GM21528 (cell line): ENCODE data around the gene FITM1.
A peak's percentile ranks its signal among the peaks of the same experiment; 100 is the strongest.
"Not testable (repeated sequence)": the region's sequence is repeated elsewhere in the genome, so short reads cannot be mapped to it uniquely, and the experiment has no call there.

Source experiments
- ATAC-seq: cut with Tn5 transposase; IDR thresholded peaks from one replicate; pipeline ENCODE4 v1.9.1; 2021; ENCODE audit warnings: mild to moderate bottlenecking, moderate library complexity; ENCODE audit not compliant: unreplicated experiment, low FRiP score

The FITM1 gene

DNA sequence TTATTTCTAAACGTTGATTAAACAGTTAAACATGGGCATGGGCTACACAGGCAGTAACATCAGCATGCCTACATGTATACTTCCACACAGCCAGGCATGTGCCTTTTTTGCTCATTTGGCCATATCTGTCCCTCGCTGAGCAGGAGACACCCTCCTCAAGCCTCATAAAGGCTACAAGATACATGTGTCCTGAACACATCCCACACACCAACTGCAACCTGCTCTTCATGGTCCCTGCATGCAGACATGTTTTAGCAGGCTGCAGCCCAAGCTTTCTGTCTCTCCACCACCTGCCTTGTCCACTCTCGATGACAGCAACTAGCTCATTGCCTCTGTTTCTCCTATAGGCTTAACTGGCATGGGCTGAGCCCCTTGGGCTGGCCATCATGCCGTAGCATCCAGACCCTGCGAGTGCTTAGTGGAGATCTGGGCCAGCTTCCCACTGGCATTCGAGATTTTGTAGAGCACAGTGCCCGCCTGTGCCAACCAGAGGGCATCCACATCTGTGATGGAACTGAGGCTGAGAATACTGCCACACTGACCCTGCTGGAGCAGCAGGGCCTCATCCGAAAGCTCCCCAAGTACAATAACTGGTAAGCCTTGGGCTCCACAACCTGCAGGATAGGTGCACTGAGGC is 33.8 kb upstream of the FITM1 start:
- ATAC-seq, result no peak

DNA sequence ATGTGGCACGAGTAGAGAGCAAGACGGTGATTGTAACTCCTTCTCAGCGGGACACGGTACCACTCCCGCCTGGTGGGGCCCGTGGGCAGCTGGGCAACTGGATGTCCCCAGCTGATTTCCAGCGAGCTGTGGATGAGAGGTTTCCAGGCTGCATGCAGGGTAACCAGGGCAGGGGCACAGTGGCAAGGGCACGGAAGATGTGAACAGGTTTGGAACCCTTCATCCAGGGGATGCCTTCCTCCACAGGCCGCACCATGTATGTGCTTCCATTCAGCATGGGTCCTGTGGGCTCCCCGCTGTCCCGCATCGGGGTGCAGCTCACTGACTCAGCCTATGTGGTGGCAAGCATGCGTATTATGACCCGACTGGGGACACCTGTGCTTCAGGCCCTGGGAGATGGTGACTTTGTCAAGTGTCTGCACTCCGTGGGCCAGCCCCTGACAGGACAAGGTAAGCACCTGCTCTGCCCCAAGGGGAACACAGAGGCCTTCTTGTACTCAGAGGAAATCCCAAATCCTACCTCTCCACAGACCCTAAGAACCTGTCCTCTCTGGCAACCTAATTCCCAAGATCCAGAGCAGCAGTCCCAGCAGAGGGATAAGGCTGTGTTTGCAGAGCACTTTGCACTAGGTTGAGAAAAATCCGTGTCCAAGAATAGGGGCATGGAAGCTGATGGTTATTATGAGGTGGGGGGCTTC is 32.1 kb upstream of the FITM1 start:
- ATAC-seq, result no peak

DNA sequence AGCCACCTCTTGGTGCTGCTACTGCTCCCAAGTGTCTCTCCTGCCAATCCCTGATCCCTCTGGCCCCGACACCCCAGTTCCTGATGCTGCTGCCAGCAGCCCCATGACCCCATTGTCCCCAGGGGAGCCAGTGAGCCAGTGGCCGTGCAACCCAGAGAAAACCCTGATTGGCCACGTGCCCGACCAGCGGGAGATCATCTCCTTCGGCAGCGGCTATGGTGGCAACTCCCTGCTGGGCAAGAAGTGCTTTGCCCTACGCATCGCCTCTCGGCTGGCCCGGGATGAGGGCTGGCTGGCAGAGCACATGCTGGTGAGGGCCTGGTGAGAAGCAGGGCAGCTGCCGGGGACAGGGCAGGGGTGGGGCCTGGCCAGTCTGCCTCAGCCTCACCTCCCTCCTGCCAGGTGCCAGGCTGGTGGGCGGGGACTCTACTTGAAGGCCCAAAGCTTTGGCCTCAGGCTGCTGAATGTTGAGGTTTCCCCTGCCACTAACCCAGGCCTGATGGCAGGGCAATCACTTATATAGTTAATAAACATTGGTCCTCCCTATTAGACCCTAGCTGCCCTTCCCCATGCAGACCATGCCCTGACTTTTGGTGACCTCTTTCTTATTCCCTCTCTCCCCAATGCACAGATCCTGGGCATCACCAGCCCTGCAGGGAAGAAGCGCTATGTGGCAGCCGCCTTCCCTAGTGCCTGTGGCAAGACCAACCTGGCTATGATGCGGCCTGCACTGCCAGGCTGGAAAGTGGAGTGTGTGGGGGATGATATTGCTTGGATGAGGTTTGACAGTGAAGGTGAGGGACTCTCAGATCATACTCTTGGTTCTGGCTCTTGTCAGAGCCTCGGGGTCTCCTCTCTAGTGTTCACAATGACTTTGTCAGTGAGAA is 31.3 kb upstream of the FITM1 start:
- ATAC-seq, result no peak

DNA sequence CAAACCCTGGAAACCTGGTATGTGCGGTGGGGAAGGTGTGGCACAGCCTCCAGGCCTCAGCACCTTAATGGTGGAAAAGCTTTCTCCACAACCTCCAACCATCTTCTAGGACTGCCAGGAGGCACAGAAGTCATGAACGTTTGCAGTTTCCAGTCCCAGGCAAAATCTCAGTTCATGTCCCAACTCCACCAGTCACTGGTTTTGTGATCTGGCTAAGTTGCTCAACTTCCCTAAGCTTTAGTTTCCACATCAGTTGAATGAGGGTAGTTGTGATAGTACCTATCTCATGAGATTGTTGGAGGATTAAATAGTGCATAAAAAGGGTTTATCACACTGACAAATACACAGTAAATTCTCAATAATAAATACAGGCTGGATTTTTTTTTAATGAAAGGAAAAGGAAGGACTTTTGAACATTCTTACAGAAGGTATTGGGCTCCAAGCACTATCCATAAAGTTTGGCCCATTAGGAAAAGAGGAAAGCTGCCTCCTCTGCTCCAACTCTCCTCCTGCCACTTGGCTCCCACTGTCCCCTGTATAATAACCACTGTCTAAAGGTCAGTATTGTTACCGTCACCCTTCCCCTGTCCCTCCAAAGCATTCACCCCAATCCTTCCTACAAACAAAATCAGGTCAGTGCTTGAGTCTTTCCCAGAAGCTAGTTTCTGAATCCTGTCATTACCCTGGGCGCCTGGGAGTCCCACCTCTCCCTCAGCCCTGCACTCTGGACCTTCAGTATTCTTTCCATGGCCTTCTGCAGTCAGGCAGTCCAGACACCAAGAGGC is 30.1 kb upstream of the FITM1 start:
- no peak for ATAC-seq

DNA sequence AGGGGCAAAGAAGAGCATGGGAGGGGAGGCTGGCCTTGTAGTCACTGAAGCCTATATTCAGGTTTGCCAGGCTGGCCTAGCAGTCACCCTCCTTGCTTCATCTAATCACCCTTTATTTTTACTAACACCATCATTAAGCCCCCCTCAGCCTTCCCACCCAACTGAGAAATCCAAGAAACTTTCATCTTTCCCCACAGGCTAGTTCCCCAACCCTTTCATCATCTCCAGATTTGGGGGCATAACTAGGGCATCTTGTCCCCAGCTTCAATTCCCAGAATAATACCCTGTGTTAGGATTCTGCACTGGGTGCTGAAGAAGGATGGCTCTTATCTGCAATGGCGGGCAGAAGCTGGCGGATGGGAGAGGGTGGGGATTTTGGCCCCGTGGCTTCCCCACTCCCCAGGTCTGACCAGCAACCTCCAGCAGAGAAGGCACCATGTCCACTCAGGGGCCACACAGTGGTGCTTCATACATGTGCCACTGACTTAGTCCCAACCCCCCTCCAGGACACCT is 29.4 kb upstream of the FITM1 start:
- ATAC-seq, result no peak

DNA sequence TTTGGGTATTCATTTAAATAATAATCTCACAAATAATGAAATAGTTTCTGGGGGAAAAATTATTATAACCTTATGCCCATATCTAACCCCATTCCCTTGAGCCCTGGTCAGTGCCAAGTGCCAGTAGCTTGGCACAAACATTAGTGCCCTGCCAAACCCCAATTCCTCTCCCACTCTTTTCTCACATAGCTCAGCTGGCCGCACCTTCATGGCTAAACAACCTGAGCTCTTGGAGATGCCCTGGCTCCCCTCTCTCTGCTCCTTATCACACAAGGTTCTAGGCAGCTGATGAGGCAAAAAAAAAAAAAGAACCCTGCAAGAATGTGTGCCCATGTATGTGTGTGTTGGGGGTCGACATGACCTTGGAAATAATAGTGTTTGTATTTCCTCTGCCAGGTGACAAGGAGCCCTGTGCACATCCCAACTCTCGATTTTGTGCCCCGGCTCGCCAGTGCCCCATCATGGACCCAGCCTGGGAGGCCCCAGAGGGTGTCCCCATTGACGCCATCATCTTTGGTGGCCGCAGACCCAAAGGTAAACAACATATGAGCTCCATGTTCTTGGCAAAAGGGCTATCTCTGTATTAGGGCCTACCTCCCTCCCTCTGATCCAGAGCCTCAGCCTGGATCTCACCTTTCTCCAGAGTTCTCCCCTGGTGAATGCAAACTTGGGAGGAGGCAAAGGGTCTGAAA is 28.0 kb upstream of the FITM1 start:
- ATAC-seq, result no peak

DNA sequence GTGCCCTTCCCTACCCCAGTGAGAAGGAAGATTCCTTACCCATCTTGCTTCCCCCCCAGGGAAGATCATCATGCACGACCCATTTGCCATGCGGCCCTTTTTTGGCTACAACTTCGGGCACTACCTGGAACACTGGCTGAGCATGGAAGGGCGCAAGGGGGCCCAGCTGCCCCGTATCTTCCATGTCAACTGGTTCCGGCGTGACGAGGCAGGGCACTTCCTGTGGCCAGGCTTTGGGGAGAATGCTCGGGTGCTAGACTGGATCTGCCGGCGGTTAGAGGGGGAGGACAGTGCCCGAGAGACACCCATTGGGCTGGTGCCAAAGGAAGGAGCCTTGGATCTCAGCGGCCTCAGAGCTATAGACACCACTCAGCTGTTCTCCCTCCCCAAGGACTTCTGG is 27.0 kb upstream of the FITM1 start:
- no peak for ATAC-seq

DNA sequence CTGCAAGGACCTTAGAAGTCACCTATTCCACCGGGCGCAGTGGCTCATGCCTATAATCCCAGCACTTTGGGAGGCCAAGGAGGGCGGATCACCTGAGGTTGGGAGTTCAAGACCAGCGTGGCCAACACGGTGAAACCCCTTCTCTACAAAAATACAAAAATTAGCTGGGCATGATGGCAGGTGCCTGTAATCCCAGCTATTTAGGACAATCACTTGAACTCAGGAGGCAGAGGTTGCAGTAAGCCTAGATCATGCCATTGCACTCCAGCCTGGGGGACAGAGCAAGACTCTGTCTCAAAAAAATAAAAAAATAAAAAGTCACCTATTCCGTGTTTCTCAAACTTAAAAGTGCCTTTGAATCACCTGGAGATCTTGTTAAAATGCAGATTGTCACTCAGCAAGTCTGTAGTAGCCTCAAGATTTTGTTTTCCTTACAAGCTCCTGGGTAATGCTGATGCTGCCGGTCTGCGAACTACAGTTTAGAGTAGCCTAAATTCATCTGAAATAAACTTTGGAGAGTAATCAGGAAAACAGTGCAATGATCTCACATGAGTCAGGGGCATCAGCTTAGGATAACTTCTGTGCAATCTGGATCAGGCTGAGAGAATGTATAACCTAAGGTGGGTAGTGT is 24.7 kb upstream of the FITM1 start:
- ATAC-seq, result not testable (repeated sequence)

DNA sequence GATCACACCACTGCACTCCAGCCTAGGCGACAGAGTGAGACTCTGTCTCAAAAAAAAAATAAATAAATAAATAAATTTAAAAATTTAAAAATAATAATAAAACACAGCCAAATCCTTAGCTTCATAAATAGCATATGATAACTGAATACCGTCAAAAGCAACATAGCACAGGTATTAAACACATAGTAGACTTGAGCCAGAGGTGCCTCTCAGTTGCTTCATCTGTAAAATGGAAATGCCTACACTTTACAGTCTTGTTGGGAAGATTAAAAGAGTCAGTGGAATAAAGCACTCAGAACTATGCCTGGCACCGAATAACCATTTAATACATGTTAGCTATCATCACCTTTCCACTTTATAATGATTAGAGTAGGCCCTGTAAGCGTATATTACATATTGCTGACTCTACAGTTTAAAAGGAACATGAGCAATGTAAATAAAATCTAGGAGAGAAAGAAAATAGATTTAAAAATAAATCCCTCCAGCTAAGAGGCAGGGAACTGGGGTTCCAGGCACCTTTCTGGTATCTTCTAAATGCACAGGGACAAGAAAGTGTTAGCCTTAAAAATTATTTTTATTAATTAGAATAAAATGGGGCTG is 23.7 kb upstream of the FITM1 start:
- no peak for ATAC-seq

DNA sequence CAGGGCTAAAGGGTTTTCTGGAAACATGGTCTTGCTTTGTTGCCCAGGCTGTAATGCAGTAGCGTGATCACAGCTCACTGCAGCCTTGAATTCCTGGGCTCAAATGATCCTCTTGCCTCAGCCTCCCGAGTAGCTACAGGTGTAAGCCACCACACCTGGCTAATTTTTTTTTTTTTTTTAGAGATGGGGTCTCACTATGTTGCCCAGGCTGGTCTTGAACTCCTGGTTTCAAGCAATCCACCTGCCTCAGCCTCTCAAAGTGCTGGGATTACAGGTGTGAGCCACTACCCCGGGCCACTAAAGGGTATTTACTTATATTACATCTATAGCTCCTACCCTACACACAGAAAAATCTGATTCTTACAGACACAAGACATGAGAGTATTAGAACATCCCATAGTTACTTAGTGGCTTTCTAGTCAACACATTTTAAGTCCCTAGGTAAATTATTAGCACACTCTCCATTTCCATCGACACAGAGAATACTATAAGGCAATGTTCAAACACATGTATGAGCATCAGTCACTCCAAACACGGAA is 22.1 kb upstream of the FITM1 start:
- peak; percentile 18 for ATAC-seq

DNA sequence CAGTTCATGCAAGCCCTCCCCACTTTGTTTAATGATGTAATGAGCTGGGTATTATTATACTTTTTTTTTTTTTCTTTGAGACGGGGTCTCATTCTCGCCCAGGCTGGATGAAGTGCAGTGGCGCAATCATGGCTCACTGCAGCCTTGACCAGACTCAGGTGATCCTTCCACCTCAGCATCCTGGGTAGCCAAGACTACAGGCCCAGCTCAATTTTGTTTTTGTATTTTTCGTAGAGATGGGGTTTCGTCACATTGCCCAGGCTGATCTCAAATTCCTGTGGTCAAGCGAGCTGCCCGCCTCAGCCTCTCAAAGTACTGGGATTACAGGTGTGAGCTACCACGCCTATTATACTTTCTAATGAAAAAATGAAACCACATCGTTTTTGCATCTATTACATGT is 20.4 kb upstream of the FITM1 start:
- no peak for ATAC-seq

DNA sequence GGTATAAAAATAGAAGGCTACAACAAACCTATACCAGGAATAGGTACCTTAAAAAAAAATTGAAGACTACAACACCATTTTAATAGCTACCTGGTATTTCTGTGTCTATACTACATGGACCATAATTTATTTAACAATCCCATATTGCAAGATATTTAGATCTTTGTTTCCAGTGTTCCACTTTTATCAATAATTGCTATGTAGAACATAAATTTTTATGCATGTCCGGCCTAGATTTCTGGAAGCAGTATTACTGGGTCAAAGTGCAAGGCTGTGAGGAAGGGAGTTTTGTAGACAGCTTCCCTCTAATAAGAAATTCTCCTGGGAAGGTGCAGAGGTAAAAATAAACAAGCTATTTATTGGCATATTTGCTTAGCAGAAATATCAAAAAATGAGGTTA is 19.9 kb upstream of the FITM1 start:
- no peak for ATAC-seq

DNA sequence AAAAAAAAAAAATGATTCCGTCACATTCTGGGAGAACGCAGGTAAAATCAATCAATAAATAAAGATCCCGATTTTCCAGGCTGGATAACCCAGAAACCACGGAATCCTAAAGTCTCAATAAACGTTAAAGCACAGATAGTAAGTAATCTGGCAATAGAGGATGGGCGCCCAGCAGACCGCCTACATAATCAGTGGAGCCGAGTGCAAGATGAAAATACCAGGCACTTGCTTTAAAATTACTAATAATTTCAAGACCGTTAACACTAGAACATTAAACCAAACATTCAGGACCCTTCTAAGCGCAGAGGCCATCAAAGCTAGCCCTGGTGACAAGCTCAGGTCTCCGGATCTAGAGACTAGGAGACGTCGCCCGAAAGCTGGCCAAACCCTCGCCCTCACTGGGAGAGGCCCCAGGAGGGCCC is 17.1 kb upstream of the FITM1 start:
- ATAC-seq, result no peak

DNA sequence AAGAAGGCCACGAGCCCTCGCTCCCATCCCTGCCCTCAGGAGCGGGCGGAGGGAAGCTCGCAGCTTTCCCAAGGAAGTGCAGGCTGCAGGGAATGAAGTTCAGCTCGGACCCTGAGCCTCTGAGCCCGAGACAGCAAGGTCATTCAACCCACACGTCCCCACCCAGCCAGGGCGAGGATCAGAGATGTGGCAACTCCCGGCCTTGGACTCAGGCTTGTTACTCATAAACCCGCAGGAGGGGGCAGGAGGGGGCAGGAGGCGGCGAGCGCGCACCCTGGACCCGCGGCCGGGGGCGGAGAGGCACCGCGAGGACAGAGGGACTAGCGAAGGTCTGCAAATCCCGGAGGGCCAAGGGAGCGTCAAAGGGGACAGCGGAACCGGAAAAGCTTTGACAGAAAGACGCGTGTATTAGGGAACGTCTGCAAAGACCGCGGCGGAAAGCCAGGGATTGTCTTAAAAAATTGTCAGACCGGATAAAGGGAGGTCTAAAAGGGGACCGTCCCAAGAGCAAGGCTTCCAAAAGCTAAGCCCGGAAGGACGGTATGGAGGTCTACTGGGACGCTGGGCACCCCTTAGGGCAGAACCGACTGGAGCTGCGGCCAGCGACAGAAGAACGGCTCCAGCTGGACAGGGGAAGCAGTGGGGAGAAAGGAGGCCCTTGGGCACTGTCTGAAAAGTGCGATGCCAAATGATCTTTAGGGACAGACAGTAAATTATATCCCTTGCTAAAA is 16.5 kb upstream of the FITM1 start:
- ATAC-seq, result peak; percentile 39

DNA sequence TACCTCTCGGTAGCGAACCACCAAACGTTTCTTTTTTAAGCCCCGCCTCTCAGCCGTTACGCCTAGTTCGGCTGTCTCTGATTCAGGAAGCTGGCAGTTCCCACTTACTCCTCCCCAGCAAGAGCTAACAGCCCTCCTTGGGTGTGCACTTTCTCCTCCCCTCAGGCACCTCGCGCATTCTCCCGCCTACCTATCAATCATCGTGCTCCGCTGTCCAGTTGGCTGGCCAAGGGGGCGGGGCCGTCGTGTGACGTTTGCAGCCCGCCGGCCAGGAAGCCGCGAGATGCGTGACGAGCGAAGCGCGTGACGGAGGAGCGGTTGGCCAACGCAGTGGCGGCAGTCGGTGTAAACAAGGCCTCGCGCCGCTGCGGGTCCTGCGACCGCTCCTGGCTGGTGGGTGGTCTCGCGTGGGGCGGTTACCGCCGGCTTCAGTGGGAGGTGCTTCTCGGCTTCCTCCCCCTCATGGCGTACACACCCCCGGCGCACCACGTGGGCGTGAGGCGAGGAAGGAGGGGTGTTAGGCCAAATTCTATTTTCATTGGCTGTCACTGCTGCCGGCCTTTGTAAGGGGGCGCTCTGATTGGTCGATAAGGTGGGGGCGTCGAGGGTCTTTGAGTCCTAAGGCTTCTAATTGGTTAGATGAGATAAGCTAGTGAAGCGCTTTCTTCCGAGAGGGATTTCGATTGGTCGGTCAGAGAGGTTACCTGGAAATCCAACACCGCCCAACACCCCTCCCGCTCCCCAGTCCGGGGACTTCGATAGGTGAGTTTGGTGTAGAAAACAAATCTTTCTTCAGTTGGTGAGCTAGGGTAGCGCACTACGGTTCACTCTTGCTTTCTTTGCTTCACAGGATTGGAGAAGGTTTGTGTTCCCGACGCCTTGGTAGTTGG is 15.7 kb upstream of the FITM1 start, which contains the start of the genes DCAF11 and NRL:
Gene DCAF11, plus strand, starts transcription at position 246 of the 890 bp plus-strand sequence. CDS start 818 bp downstream, outside the sequence.
Gene NRL, minus strand, starts transcription at position 418 of the 890 bp plus-strand sequence. CDS start 32,101 bp downstream, outside the sequence.
- peak; percentile 86 for ATAC-seq

DNA sequence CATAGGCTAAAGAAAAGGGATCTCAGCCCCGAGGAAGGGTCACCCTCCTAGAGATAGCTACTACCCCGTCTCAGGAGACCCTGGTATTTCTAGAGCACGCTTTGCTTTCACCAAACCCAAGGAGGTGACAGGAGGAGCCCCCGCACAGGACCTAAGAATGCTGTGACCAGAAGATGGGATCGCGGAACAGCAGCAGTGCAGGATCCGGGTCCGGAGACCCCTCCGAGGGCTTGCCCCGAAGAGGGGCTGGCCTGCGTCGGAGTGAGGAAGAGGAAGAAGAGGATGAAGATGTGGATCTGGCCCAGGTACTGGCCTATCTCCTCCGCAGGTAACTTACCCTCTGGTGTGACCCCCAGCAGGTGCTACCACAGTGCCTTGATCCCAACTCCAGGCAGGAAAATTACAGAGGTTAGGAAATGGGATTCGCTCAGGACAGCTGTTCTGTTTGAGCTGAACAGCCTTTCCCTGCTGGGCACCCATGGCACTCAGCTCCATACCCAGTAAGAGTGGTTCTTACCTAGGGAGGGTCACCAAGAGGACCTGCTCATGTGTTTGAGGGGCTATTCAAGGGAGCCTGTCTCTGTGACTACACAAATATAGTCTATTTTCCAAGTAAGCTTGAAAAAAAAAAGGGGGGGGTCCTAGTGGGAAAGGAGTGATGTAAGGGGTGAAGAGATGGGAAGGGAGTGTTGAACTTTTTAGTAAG is 14.9 kb upstream of the FITM1 start:
- no peak for ATAC-seq
